AG20443 (cell line): ENCODE results near the gene CCDC201.
A peak's percentile ranks its signal among the peaks of the same experiment; 100 is the strongest.

Experiments used
- DNase-seq: peaks from one replicate; pipeline ENCODE4 v3.0.0; 2012; ENCODE audit warnings: low spot score, mixed read lengths

Gene CCDC201

GRCh38 chr7:45873035-45873354, at the start of gene CCDC201:
TSS of gene CCDC201 (minus strand) at chr7:45873082. CDS start at chr7:45873007, 75 bp downstream.
- no peak for DNase-seq

- peak; percentile 71 for DNase-seq
Measured at GRCh38 chr7:45921699-45922519, 49.0 kb upstream of the CCDC201 start.

GRCh38 chr7:45921381-45921698, 48.5 kb upstream of the CCDC201 start:
- DNase-seq, result no peak

- peak; percentile 88 for DNase-seq
Measured at GRCh38 chr7:45920502-45921380, 47.9 kb upstream of the CCDC201 start, which contains the start of gene IGFBP3. TSS of gene IGFBP3 (minus strand) at chr7:45921272. CDS start at chr7:45921140, 132 bp downstream.

GRCh38 chr7:45919993-45920459, 47.1 kb upstream of the CCDC201 start:
- no peak for DNase-seq

- DNase-seq, result no peak
Measured at GRCh38 chr7:45919231-45919784, 46.4 kb upstream of the CCDC201 start.

- no peak for DNase-seq
Measured at GRCh38 chr7:45918556-45918955, 45.7 kb upstream of the CCDC201 start.

GRCh38 chr7:45917658-45918057, 44.8 kb upstream of the CCDC201 start:
- DNase-seq, result peak; percentile 83

- DNase-seq, result no peak
Measured at GRCh38 chr7:45917064-45917463, 44.2 kb upstream of the CCDC201 start.

- no peak for DNase-seq
Measured at GRCh38 chr7:45915606-45916005, 42.7 kb upstream of the CCDC201 start.

GRCh38 chr7:45914911-45915310, 42.0 kb upstream of the CCDC201 start:
- no peak for DNase-seq

- no peak for DNase-seq
Measured at GRCh38 chr7:45912972-45913371, 40.1 kb upstream of the CCDC201 start.

- peak; percentile 41 for DNase-seq
Measured at GRCh38 chr7:45911311-45911710, 38.4 kb upstream of the CCDC201 start.

GRCh38 chr7:45910855-45911254, 38.0 kb upstream of the CCDC201 start:
- no peak for DNase-seq

- DNase-seq, result no peak
Measured at GRCh38 chr7:45909561-45909960, 36.7 kb upstream of the CCDC201 start.

- DNase-seq, result no peak
Measured at GRCh38 chr7:45902820-45903219, 29.9 kb upstream of the CCDC201 start.

- DNase-seq, result no peak
Measured at GRCh38 chr7:45901566-45901965, 28.7 kb upstream of the CCDC201 start.

GRCh38 chr7:45898222-45898621, 25.3 kb upstream of the CCDC201 start:
- DNase-seq, result no peak

- peak; percentile 66 for DNase-seq
Measured at GRCh38 chr7:45897042-45897690, 24.3 kb upstream of the CCDC201 start.

GRCh38 chr7:45894665-45895062, 21.8 kb upstream of the CCDC201 start:
- no peak for DNase-seq

- no peak for DNase-seq
Measured at GRCh38 chr7:45893996-45894664, 21.2 kb upstream of the CCDC201 start.
